ENCODE results near the gene SLCO1C1. TPM values are rescaled to one million over a fixed set of nuclear protein-coding genes. Genes with fewer than 3 reads are reported as not detected.

SLCO1C1 gene
- total and polyA plus RNA-seq, 10 donors = 0.03 to 0.35 (median 0.13) TPM; not detected in 7

DNA sequence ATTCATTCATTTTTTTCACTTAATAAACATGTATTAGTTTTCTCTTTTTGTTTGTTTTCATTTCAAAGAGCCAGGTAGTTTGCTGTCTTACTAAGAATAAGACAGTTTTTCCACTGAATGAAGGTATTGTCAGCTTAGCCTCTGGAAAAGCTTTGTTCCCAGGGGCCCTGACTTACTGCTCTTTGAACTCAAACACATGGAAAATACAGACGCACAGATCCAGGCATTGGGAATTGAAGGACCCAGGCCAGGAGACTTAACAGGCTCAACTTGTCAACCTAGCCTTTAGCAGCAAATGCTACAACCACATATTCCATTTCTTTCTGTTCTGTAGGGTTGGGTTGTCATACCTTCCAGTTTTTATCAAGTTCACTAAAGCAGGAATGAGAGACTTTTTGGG, 38.5 kb upstream of the SLCO1C1 start:
- Histone ChIP-seq H3K27me3 (replicated peaks in 1 of 7) (no peaks in the 10 kb centered on the region), H3K36me3 (no peaks in the 10 kb centered on the region), H3K4me3 (no peak overlapping the region), H3K4me1 (no peaks in the 10 kb centered on the region), H3K9me3 (peaks cover 0 to 24% (median 22%) of the 10 kb centered on the region in 8 donors), H3K27ac (no peak overlapping the region)
- TF ChIP-seq POLR2AphosphoS5 (IDR thresholded peaks at IDR 0.05) = no peak
- no peak for TF ChIP-seq POLR2A (IDR thresholded peaks at IDR 0.05)
- TF ChIP-seq CTCF (IDR thresholded peaks at IDR 0.05 in 8 of 11, conservative IDR thresholded peaks at IDR 0.05 in 3 of 11) = no peak
- WGBS, 5 donors = 42 to 94% (median 76%) methylated on average over 1 of the region's 1 CpG
- DNase-seq = no peak
- intact Hi-C loops (cut with DNase I; ENCODE audit: low total_unique reads) = no loop called here

GRCh38 chr12:20657496-20657895, 37.6 kb upstream of the SLCO1C1 start:
- Histone ChIP-seq H3K9me3 (peaks cover 0 to 33% (median 30%) of the 10 kb centered on the region in 8 donors), H3K4me1 (no peaks in the 10 kb centered on the region), H3K27ac (no peak overlapping the region), H3K4me3 (no peak overlapping the region), H3K27me3 (replicated peaks in 1 of 7) (no peaks in the 10 kb centered on the region), H3K36me3 (no peaks in the 10 kb centered on the region)
- no peak for DNase-seq
- 81 to 91% (median 86%) methylated on average over 2 of the region's 2 CpGs for WGBS, 5 donors
- TF ChIP-seq POLR2A (IDR thresholded peaks at IDR 0.05) (no peak), POLR2AphosphoS5 (IDR thresholded peaks at IDR 0.05) (no peak), CTCF (IDR thresholded peaks at IDR 0.05 in 8 of 11, conservative IDR thresholded peaks at IDR 0.05 in 3 of 11) (no peak)
- intact Hi-C loops (cut with DNase I; ENCODE audit: low total_unique reads) = no loop called here

DNA sequence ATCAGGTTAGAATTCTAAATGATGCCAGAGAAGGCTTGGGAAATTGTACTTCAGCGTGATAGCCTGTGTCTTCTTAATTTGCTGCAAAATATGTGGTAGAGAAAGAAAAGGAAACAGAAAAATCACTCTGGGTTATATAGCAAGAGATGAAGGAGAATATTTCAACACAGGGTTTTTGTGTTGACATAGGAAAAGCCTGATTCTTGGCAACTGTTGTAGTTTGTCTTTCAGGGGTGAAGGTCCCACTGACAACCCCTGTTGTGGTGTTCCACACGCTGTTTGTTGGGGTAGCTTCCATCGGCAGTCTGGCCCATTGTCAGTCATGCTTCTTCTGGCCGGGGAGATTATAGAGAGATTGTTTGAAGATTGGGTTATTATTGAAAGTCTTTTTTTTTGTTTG, 13.8 kb upstream of the SLCO1C1 start:
- DNase-seq = no peak
- no peaks in the 10 kb centered on the region for H3K27me3 ChIP-seq (replicated peaks in 1 of 7)
- H3K4me1 ChIP-seq = no peaks in the 10 kb centered on the region
- intact Hi-C loops (cut with DNase I; ENCODE audit: low total_unique reads) = no loop called here
- H3K27ac ChIP-seq = no peak overlapping the region
- H3K36me3 ChIP-seq = no peaks in the 10 kb centered on the region
- TF ChIP-seq CTCF (IDR thresholded peaks at IDR 0.05 in 8 of 11, conservative IDR thresholded peaks at IDR 0.05 in 3 of 11) (no peak), POLR2AphosphoS5 (IDR thresholded peaks at IDR 0.05) (no peak), POLR2A (IDR thresholded peaks at IDR 0.05) (no peak)
- peaks cover 0 to 25% (median 16%) of the 10 kb centered on the region in 8 donors for H3K9me3 ChIP-seq
- WGBS, 5 donors = 69 to 95% (median 86%) methylated on average over 4 of the region's 4 CpGs
- no peak overlapping the region for H3K4me3 ChIP-seq

DNA sequence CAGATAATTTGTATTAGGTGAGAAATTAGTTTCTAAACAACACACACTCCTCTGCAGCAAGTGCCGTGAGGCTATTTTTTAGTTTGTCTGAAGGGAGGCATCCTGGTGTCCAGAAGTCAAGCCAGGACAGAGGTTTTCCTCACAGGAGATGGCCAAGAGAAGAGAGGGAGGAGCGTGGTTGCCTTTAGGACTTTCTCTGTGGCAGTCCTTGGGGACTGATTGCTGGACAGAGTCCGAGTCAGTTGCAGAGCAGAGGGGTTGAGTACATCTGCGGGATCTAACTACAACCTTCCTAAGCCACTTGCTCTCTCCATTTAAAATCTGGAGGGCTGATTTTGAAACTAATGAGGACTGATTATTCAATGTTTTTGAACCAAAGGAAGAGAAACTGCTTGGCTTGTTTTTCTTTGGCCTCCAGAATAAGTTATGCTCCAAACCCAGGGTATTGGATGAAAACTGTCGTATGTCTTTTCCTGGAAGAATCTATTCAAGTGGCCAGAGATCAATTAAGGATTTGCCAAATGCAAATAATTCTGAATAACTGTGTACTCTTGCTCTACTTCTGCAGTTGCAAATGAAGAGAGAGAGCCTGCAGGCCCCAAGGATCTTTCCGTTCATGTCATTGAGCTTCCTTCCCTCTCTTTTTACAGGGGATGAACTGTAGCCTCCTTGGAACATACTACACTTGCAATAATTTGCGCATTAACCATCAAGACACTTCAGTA, 1.2 kb downstream of the SLCO1C1 start:
- Histone ChIP-seq H3K9me3 (no peaks in the 10 kb centered on the region), H3K4me1 (no peaks in the 10 kb centered on the region), H3K36me3 (no peaks in the 10 kb centered on the region), H3K27me3 (replicated peaks in 1 of 7) (no peaks in the 10 kb centered on the region), H3K27ac (no peak overlapping the region), H3K4me3 (no peak overlapping the region)
- TF ChIP-seq POLR2AphosphoS5 (IDR thresholded peaks at IDR 0.05) = no peak
- TF ChIP-seq CTCF (IDR thresholded peaks at IDR 0.05 in 8 of 11, conservative IDR thresholded peaks at IDR 0.05 in 3 of 11) = no peak
- no peak for TF ChIP-seq POLR2A (IDR thresholded peaks at IDR 0.05)
- no peak for DNase-seq
- 81 to 87% (median 85%) methylated on average over 7 of the region's 7 CpGs for WGBS, 5 donors
- intact Hi-C loops (cut with DNase I; ENCODE audit: low total_unique reads) = no loop called here
